GM19035 (cell line): Measurements from ENCODE around the gene SMCO2.

Experiments used
- ATAC-seq: cut with Tn5 transposase; IDR thresholded peaks from one replicate; pipeline ENCODE4 v1.9.1; 2021; ENCODE audit not compliant: unreplicated experiment

The SMCO2 gene

DNA sequence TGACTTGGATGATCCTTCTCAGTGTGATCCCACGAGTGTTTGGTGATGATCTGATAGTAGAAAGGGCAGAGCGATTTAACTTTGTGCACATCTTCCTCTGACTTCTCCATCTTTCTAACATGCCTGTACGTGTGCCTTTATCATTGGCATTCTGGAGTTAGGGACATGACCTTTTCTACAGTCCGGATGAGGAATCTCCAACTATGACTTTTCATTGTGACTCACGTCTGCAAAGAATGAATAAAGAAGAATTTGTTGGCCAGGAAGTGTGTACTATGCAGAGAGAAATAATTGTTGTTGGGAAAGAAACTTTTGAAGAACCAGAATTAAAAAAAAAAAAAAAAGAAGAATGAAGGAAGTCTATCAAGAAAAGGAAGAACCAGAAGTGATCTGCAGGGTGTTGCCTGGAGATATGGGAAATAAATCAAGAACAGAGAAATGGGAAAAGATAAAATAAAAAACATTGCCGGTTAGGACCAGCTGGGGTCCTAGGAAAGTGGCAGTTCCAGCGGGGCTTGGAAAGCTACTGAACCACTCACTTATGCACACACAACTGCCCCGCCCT is 102.8 kb downstream of the SMCO2 start:
- ATAC-seq, result no peak

DNA sequence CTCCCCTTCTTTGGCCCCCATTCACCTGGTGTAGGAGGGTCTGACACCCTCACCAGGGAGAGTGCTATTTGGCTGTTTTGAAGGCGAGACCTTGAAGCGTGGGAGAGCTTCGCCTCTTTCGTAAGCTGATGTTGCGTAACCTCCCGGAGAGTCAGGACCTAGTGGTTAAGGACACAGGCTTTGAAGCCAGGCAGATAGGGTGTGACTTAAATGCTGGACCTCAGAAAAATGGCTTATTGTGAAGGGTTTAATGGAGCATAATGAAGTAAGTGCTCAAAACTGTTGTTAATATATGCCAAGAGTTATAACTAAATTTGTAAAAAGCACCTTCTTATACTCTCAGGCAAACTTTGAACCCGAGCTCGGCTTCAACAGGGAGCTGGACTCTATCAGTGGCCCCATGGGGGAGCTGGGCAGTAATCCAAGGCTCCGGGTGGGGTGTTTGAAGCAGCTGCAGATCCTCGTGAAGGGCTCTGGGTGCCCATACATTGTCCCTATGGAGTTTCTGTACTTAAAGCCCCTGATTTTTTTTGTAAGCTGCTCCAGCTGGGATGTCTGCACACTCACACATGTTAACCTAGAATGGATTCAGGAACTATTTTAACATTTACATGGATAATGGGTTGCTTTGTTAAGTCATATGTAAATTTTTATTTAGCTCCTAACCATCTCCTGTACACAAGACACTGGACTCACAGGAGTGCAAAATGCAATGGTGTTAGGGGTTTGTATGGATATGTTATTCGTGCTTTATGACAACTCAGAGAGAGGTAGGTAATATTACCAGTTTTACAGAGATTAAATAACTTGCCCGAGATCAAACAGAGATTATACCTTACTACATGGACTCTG is 103.5 kb downstream of the SMCO2 start:
- no peak for ATAC-seq

DNA sequence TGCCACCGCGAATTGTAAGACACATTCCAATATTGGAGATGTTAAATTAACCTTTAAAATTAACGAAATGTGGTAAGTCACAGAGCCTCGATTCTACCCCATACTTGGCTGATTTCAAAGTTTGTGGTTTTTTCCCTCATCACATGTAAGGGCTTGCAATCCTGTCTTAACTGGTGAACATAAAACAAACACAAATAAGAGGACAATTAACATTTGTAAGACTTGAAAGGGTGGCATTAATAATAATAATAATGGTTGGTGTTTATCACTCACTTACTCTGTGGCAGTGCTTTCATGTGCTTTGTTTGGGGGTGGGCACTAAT is 104.1 kb downstream of the SMCO2 start:
- no peak for ATAC-seq

DNA sequence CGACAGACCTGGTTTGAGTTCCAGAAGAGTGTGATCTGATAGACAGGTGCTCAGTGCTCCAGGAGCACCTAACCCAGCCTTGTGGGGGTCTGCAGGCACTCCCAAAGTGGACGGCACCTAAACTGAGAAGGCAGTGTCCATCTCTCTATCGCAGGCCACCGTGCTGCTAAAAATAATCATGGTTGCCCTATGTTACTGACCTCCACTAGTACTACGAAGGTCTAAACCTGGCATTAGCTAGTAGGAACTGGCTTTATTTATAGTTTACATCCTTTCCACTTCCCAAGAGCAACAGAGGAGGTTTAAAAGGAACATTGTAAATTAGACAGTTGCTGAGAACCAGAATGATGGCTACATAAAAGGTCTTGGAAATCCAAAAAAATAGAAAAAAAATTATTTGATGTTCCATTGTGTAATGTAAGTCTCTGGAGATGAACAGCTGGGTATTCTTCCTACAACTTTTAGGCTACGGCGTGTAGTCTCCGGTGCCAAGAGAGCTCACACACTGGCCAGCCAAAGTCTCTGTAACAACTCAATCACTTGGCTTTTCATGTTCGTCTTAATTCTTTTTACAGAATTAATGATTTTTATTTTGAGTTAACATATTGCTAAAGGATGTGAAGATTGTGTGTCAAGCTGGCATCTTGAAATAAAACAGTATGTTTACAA is 104.8 kb downstream of the SMCO2 start:
- no peak for ATAC-seq
